Hair follicle dermal papilla cell (primary cell): ENCODE measurements around the gene RGS17. TPM values are rescaled to one million over a fixed set of nuclear protein-coding genes. Genes with fewer than 3 reads are reported as not detected.

Experiments
- small RNA-seq: library from RNA; depleted of rRNA; stranded (forward); fragments of <200 nt; gene quantifications from one replicate; pipeline ENCODE3, GENCODE V24; 2012
- total RNA-seq: library from RNA; depleted of rRNA; stranded (reverse); fragments of >200 nt; gene quantifications from 2 replicates; pipeline ENCODE4 v1.2.3, GENCODE V29; 2012

The RGS17 gene, protein sequence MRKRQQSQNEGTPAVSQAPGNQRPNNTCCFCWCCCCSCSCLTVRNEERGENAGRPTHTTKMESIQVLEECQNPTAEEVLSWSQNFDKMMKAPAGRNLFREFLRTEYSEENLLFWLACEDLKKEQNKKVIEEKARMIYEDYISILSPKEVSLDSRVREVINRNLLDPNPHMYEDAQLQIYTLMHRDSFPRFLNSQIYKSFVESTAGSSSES
- total RNA-seq: 2.3 and 2.6 TPM in 2 replicates

DNA sequence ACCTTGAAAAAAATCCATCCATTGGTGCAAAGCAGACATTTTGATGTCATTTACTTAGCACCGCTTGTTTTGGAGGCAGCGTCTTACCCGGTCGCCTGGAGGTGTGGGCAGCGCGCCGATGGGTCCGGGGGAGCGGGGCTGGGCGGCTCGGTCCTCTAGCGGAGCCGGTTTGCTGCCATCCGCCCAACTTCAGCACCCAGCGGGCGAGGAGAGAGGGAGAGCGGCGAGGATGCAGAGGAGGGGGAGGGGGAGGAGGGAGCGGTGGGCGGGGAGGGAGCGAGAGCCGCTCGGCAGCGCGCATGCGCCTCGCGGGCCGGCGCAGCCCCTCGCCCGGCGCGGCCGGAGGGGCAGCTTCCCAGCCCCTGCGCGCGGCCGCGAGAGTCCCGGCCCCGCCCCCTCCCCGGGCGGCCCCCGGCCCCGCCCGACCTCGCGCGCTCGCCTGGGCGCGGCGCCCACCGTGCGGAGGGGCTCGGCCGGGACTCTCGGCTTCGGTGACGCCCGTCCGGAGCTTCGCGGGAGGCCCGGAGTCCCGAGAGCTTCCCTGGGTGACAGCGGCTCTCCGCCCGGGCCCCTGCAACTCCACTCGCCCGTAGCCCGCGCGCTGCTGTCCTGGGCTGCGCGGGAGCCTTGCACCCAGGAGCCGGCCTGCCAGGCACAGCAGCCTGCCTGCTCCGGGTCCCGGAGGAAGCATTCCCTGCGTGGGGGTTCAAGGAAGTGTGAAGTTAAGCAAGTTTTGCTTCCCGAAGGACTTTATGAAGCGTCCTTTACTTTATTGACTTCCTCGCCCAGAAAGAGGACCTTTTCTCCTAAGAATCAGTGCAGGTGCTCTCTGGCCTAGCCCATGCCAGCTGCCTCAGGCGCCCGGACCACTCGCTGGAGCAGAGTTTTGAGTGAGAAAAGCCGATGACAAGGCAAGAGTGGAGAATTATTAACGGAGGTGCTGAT lies at the start of gene RGS17:
Gene RGS17 (minus strand): TSS at position 246 of the 945 bp plus-strand sequence. CDS start 87,264 bp downstream, outside the sequence.

DNA sequence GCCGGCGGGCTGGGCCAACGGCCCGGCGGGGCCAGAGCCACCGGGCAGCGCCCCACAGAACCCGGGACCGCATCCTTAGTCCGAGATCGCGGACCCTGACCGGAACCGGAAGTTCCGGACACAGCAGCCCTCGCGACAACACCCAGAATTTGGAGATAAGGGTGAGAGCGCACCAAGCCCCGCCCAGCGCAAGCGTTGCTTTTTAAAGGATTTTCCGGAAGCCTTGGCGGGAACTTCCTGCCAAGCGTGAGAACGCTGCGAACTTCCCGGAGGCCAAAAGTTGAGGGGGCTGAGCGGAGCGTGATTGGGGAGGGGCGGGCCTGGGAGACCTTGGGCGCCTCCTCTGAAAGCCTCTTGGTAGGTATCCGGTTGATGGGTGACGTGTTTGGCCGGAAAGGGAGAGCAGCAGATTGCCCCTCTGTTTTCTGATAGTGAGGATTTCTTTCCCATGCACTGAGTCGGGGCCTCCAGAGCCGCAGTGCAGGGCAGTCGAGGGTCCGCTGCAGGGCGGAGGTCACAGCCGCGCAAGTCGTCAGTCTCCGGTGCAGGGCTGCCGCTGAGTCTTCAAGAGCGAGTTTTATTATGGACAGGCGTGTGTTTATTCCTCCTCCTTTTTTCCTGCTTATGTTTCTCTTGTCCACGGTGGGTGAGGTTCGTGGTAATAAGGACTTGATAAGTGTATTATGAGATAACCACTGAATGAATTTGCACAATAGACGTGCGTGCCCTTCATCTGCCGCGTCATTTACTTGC lies 128.3 kb downstream of the RGS17 start, which contains the start of gene MTRF1L:
Gene MTRF1L (minus strand): TSS at position 97 of the 753 bp plus-strand sequence. CDS start 24 bp downstream, at position 73.

DNA sequence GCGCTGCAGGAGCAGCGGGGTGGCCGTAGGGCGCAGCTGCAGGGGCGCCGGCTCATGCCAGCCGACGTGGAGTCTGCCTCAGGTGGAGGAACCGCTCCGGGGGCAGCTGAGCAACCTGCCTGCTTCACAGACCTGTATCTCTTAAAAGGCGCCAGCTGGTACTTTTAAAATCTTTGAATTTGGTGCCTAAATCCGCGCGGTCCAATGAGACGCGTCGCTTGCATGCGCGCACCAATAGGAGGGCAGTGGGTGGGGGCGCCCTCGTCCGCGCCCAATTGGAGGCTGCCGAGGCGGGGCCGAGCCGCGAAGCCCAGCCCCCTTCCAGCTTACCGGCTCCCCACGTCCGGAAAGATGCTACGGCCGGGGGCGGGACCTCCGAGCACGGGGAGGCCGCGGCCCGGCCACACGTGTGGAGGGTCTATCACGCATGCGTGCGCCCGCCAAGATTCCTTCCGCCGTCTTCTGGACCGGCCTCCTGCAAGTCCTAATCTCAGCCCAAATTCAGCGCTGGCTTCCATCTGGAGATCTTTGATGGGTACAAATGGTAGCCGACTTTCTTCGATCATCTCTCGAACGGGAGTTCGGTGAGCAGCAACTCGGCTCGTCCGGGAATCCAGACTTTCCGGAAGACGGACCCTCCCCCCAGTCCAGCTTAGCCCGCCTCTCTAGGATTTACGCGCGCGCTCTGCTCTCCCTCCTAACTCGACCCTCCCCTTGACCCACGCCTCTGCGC lies 148.0 kb downstream of the RGS17 start, which contains the start of gene FBXO5:
Gene FBXO5 (minus strand): TSS at position 138 of the 733 bp plus-strand sequence. CDS start 82 bp downstream, at position 56.

Small RNAs within 50 kb of the gene (small RNA-seq; reads per million reads assigned to genes)
- gene AL080276.1 (not detected), gene RNA5SP224 (not detected)

Other genes starting within 250 kb of the RGS17 start
- gene FBXO5, start 148.2 kb downstream of the RGS17 start, total RNA-seq: 6.0 and 6.7 TPM in 2 replicates
- 16.9 and 18.2 TPM in 2 replicates for gene MTRF1L, start 128.6 kb downstream of the RGS17 start, total RNA-seq